ENCODE results near the gene WWOX. TPM values are rescaled to one million over a fixed set of nuclear protein-coding genes. Genes with fewer than 3 reads are reported as not detected.

Gene WWOX
- total RNA-seq, 2 donors from 2014 or later: 23.0 to 31.7 TPM

GRCh38 chr16:78249832-78250231 is 150.4 kb downstream of the WWOX start:
- no peak overlapping the region for H3K4me3 Mint-ChIP-seq
- H3K27ac Mint-ChIP-seq: no peak overlapping the region
- DNase-seq (ENCODE audit: low spot score) (no peak), ATAC-seq (no peak)
- H3K4me1 Mint-ChIP-seq (ENCODE audit: low read depth in 2 of 2): peaks cover 9 to 13% of the 10 kb centered on the region in 2 donors
- no peaks in the 10 kb centered on the region for H3K9me3 Mint-ChIP-seq
- no peaks in the 10 kb centered on the region for H3K36me3 Mint-ChIP-seq
- H3K27me3 Mint-ChIP-seq: no peaks in the 10 kb centered on the region

DNA sequence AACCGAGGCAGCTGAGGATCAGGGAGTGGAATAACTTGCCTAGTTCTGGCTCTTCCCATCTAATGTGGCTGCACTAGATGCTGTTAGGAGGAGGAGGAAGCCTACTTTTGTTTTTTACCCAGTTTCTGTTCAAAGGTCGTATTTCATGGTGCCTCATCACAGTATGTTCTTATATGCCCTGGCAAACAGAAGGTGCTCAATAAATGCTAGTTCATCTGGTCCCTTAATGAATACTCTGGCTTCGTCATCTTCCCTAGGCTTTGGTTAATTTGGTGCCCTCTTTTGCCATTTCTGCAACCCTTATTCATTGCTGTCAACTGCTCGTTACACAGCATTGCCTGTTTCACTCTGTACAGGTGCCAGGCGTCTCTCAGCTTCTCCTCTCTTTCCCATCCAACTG is 151.7 kb downstream of the WWOX start:
- H3K4me3 Mint-ChIP-seq: no peak overlapping the region
- H3K27me3 Mint-ChIP-seq: no peaks in the 10 kb centered on the region

GRCh38 chr16:78252757-78253156 is 153.3 kb downstream of the WWOX start:
- Mint-ChIP-seq H3K27ac (no peak overlapping the region), H3K27me3 (no peaks in the 10 kb centered on the region), H3K4me1 (ENCODE audit: low read depth in 2 of 2) (peaks cover 9 to 13% of the 10 kb centered on the region in 2 donors), H3K9me3 (no peaks in the 10 kb centered on the region), H3K36me3 (no peaks in the 10 kb centered on the region), H3K4me3 (no peak overlapping the region)
- DNase-seq (ENCODE audit: low spot score) (no peak), ATAC-seq (no peak)

More for the DNA sequence above, 151.7 kb downstream of the WWOX start:
- H3K4me1 Mint-ChIP-seq (ENCODE audit: low read depth in 2 of 2): peaks cover 9 to 13% of the 10 kb centered on the region in 2 donors
- no peaks in the 10 kb centered on the region for H3K9me3 Mint-ChIP-seq
- DNase-seq (ENCODE audit: low spot score) (no peak), ATAC-seq (no peak)
- no peaks in the 10 kb centered on the region for H3K36me3 Mint-ChIP-seq
- no peak overlapping the region for H3K27ac Mint-ChIP-seq

DNA sequence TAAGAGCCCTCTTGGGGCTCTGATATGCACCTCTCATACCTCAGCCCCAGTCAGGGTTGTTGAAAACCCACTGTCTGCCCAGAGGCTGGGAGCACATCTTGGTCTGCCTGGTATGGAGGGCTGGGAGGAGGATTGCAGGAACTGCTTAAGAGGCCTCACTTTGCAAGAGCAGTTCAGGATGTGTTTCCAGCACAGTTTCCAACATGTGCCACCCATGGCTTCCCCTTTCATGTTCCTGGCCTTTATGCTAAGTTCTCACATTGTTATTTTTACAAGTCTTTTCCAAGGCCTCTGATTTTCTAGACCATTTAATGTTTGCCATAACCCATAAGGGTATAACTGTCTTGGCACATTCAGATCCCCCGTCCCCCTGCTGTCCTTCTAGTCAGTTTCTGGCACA is 155.4 kb downstream of the WWOX start:
- Mint-ChIP-seq H3K4me1 (ENCODE audit: low read depth in 2 of 2) (peaks cover 9 to 13% of the 10 kb centered on the region in 2 donors), H3K27me3 (no peaks in the 10 kb centered on the region), H3K36me3 (no peaks in the 10 kb centered on the region), H3K9me3 (no peaks in the 10 kb centered on the region), H3K27ac (no peak overlapping the region), H3K4me3 (no peak overlapping the region)
- DNase-seq (ENCODE audit: low spot score): no peak
- no peak for ATAC-seq

DNA sequence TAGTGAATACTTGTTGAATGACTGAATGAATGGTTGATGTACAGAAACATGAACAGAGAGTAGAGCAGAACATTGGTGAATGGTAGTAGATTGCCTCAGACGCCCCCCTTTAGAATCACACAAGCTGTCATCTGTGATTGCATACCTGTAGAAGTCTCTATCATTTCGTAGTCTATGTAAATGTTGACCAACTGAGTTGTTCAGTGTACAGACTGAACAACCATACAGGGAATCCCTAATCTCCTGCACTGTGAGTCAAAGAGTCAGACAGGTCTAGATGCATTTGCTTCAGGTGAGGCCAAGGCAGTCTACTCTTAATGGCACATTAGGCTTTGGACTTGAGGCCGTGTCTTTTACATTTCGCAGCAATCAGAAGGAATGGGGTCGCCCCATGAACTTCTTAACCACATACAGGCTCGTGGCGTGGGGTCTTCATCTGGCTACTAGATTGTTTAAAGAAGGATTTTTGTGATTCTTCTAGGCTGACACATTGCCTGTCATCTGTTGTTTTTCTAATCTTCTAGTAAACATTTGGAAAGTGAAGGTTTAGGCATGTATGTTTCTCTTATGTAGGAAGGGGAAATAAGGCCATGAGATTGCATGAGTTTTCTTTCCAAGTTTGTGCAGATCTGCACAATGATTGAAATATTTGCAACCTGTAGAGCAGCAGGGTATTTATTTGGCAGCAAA is 157.4 kb downstream of the WWOX start:
- ATAC-seq: no peak
- Mint-ChIP-seq H3K27me3 (no peaks in the 10 kb centered on the region), H3K4me1 (ENCODE audit: low read depth in 2 of 2) (no peaks in the 10 kb centered on the region), H3K36me3 (no peaks in the 10 kb centered on the region), H3K4me3 (no peak overlapping the region), H3K9me3 (no peaks in the 10 kb centered on the region), H3K27ac (no peak overlapping the region)
- no peak for DNase-seq (ENCODE audit: low spot score)

DNA sequence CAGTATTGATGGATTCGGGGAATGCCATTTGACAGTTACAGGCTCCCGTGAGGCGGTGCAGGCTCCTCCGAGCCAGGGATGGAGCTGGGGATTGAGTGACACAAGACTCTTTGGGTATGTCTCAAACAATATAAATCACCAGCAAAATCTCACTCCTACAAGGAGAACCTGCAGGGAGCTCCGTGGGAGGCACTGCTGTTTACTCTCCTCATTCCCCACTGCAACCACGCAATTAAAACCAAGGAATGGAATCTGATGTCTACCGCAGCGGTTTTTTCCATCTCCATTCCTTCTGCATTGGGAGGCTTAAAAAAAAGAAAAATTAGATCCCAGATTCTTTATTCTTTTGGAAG is 157.9 kb downstream of the WWOX start:
- no peaks in the 10 kb centered on the region for H3K36me3 Mint-ChIP-seq
- no peaks in the 10 kb centered on the region for H3K27me3 Mint-ChIP-seq
- ATAC-seq (no peak), DNase-seq (ENCODE audit: low spot score) (no peak)
- H3K4me1 Mint-ChIP-seq (ENCODE audit: low read depth in 2 of 2): no peaks in the 10 kb centered on the region
- no peak overlapping the region for H3K27ac Mint-ChIP-seq
- no peak overlapping the region for H3K4me3 Mint-ChIP-seq
- no peaks in the 10 kb centered on the region for H3K9me3 Mint-ChIP-seq

GRCh38 chr16:78258375-78259065 is 159.1 kb downstream of the WWOX start:
- Mint-ChIP-seq H3K4me1 (ENCODE audit: low read depth in 2 of 2) (no peaks in the 10 kb centered on the region), H3K9me3 (no peaks in the 10 kb centered on the region), H3K4me3 (no peak overlapping the region), H3K27me3 (no peaks in the 10 kb centered on the region), H3K27ac (no peak overlapping the region), H3K36me3 (no peaks in the 10 kb centered on the region)
- ATAC-seq (no peak), DNase-seq (ENCODE audit: low spot score) (no peak)

DNA sequence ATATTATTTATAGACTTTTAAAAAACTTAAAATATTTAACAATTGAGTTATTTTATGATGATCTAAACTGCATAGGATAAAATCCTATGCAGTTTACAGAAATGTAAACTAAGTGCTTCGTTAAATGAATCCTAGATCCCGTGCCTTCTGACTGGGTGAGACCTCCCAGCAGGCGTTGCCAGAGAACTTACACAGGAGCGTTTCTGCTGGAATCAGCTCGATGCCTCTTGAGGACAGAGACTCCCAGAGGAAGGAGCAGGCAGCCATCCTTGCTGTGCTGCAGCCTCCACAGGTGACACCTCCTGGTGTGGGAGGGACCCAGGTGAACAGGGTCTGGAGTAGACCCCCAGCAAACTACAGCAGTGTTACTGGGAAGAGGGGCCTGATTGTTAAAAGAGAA is 160.4 kb downstream of the WWOX start:
- no peaks in the 10 kb centered on the region for H3K36me3 Mint-ChIP-seq
- no peak overlapping the region for H3K27ac Mint-ChIP-seq
- no peak for ATAC-seq
- H3K9me3 Mint-ChIP-seq: no peaks in the 10 kb centered on the region
- DNase-seq (ENCODE audit: low spot score): no peak
- no peak overlapping the region for H3K4me3 Mint-ChIP-seq
- no peaks in the 10 kb centered on the region for H3K27me3 Mint-ChIP-seq
- no peaks in the 10 kb centered on the region for H3K4me1 Mint-ChIP-seq (ENCODE audit: low read depth in 2 of 2)

DNA sequence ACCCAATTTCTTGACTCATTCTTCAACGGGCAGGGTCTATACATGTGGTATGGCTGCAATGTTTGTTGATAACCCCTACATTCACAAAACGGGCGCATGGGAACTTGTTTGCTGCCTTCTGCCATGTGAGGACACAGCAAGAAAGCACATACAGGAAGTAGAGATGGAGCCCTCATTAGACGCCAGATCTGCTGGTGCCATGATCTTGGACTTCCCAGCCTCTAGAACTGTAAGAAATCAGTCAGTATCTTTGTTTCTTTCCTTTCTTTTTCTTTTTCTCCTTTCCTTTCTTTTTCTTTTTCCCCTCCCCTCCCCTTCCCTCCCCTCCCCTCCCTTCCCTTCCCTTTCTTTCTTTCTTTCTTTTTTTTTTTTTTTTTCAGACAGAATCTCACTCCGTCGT is 165.2 kb downstream of the WWOX start:
- H3K4me3 Mint-ChIP-seq: no peak overlapping the region
- no peaks in the 10 kb centered on the region for H3K4me1 Mint-ChIP-seq (ENCODE audit: low read depth in 2 of 2)
- H3K9me3 Mint-ChIP-seq: no peaks in the 10 kb centered on the region
- DNase-seq (ENCODE audit: low spot score) (no peak), ATAC-seq (no peak)
- H3K36me3 Mint-ChIP-seq: no peaks in the 10 kb centered on the region
- no peak overlapping the region for H3K27ac Mint-ChIP-seq
- no peaks in the 10 kb centered on the region for H3K27me3 Mint-ChIP-seq

DNA sequence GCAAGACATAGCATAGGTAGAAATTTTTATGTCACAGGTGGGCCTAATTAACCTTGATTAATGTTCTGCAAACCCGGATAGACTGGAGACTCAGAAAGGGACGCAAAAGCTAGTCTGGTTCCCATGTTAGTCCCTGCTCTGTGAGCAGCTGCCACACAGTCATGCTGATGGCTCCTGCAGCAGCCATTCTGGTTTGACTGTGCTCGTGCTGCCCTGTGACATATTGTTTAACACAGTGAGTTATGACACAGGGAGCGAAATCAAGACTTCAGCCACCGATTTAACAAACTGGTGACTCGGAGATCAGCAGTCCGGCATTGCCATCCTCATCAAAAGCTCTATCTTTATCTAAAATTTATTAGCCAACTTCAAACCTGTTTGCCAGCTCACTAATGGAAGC is 169.8 kb downstream of the WWOX start:
- Mint-ChIP-seq H3K9me3 (no peaks in the 10 kb centered on the region), H3K4me1 (ENCODE audit: low read depth in 2 of 2) (no peaks in the 10 kb centered on the region), H3K27ac (no peak overlapping the region), H3K4me3 (no peak overlapping the region), H3K36me3 (no peaks in the 10 kb centered on the region), H3K27me3 (no peaks in the 10 kb centered on the region)
- no peak for DNase-seq (ENCODE audit: low spot score)
- no peak for ATAC-seq

- Mint-ChIP-seq H3K27ac (no peak overlapping the region), H3K4me3 (no peak overlapping the region), H3K27me3 (no peaks in the 10 kb centered on the region), H3K9me3 (no peaks in the 10 kb centered on the region), H3K36me3 (no peaks in the 10 kb centered on the region), H3K4me1 (ENCODE audit: low read depth in 2 of 2) (no peaks in the 10 kb centered on the region)
- no peak for DNase-seq (ENCODE audit: low spot score)
- ATAC-seq: no peak
Measured at GRCh38 chr16:78271981-78272380, 172.5 kb downstream of the WWOX start.

DNA sequence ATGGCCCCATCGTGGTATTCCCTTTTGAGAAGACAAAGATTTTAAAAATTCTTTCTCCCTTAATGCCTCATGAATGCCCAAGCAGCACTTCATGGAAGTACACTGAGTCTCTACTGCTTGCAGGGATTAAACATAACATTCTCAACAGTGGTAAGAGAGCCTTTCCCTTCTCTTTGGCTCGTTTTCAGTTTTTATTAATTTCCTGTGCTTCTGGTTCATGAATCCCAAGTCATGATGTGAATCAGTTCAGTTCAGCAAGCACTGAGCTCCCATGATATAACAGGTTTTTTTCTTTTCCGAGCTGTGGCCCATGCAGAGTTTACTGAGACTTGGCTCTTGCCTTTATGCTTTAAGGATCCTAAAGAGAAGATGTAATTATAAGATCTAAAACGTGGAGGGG is 175.3 kb downstream of the WWOX start:
- H3K27ac Mint-ChIP-seq: no peak overlapping the region
- H3K27me3 Mint-ChIP-seq: no peaks in the 10 kb centered on the region

GRCh38 chr16:78275420-78275819 is 176.0 kb downstream of the WWOX start:
- no peaks in the 10 kb centered on the region for H3K4me1 Mint-ChIP-seq (ENCODE audit: low read depth in 2 of 2)
- H3K9me3 Mint-ChIP-seq: no peaks in the 10 kb centered on the region
- ATAC-seq (no peak), DNase-seq (ENCODE audit: low spot score) (no peak)
- no peaks in the 10 kb centered on the region for H3K36me3 Mint-ChIP-seq
- no peak overlapping the region for H3K27ac Mint-ChIP-seq
- no peak overlapping the region for H3K4me3 Mint-ChIP-seq
- no peaks in the 10 kb centered on the region for H3K27me3 Mint-ChIP-seq

More for the DNA sequence above, 175.3 kb downstream of the WWOX start:
- ATAC-seq (no peak), DNase-seq (ENCODE audit: low spot score) (no peak)
- Mint-ChIP-seq H3K36me3 (no peaks in the 10 kb centered on the region), H3K9me3 (no peaks in the 10 kb centered on the region), H3K4me1 (ENCODE audit: low read depth in 2 of 2) (no peaks in the 10 kb centered on the region), H3K4me3 (no peak overlapping the region)

- Mint-ChIP-seq H3K9me3 (no peaks in the 10 kb centered on the region), H3K4me3 (no peak overlapping the region), H3K27ac (no peak overlapping the region), H3K36me3 (no peaks in the 10 kb centered on the region), H3K27me3 (no peaks in the 10 kb centered on the region), H3K4me1 (ENCODE audit: low read depth in 2 of 2) (no peaks in the 10 kb centered on the region)
- ATAC-seq (no peak), DNase-seq (ENCODE audit: low spot score) (no peak)
Measured at GRCh38 chr16:78277321-78278055, 178.0 kb downstream of the WWOX start.
